Stomach (tissue), 4 donors: Measurements from ENCODE around the gene CMTM2.

Source experiments
- CTCF ChIP-seq, 7 experiments: fragments of 450-650 bp in 4 of 7; fragments of 200-600 bp in 3 of 7; sonication (generic) in 3 of 7; IDR thresholded peaks; one replicate each; pipeline ENCODE4 v1.5.1; 2016 to 2019; ENCODE audit warnings: antibody characterized with exemption in 7 of 7, control low read depth in 2 of 7, mild to moderate bottlenecking in 1 of 7
- EP300 ChIP-seq: sonication (generic); formaldehyde crosslinking; IDR thresholded peaks from one replicate; pipeline ENCODE4 v1.6.1; 2017; ENCODE audit warnings: antibody characterized with exemption
- POLR2A ChIP-seq, 4 donors: fragments of 450-650 bp; IDR thresholded peaks; one replicate each; pipeline ENCODE4 v1.6.1; 2016; ENCODE audit warnings: antibody characterized with exemption in 4 of 4, control low read depth in 2 of 4, mild to moderate bottlenecking in 1 of 4, moderate library complexity in 1 of 4
- POLR2AphosphoS5 ChIP-seq, 3 donors: sonication (generic); formaldehyde crosslinking; IDR thresholded peaks; one replicate each; pipeline ENCODE4 v1.6.1; 2016; ENCODE audit warnings: antibody characterized with exemption in 3 of 3

GRCh38 chr16:66629856-66630255 lies 50.6 kb downstream of the CMTM2 start:
- TF ChIP-seq CTCF (IDR thresholded peaks at IDR 0.05) (no peak), POLR2AphosphoS5 (IDR thresholded peaks at IDR 0.05) (no peak), POLR2A (IDR thresholded peaks at IDR 0.05) (no peak), EP300 (no peak)
